Hepatocyte (in vitro differentiated cells): Measurements from ENCODE around the gene RAB11FIP5.

Experiments used
- EZH2 ChIP-seq: fragments of 200-600 bp; sonication (generic); IDR thresholded peaks from 2 replicates; pipeline ENCODE4 v1.6.1; 2016; ENCODE audit warnings: antibody characterized with exemption, mild to moderate bottlenecking, borderline replicate concordance
- TF ChIP-seq, protein P1 (sequence below): fragments of 200-600 bp; sonication (generic); IDR thresholded peaks from 2 replicates; pipeline ENCODE4 v1.5.1; 2016; ENCODE audit warnings: antibody characterized with exemption, mild to moderate bottlenecking; ENCODE audit not compliant: poor library complexity

DNA sequence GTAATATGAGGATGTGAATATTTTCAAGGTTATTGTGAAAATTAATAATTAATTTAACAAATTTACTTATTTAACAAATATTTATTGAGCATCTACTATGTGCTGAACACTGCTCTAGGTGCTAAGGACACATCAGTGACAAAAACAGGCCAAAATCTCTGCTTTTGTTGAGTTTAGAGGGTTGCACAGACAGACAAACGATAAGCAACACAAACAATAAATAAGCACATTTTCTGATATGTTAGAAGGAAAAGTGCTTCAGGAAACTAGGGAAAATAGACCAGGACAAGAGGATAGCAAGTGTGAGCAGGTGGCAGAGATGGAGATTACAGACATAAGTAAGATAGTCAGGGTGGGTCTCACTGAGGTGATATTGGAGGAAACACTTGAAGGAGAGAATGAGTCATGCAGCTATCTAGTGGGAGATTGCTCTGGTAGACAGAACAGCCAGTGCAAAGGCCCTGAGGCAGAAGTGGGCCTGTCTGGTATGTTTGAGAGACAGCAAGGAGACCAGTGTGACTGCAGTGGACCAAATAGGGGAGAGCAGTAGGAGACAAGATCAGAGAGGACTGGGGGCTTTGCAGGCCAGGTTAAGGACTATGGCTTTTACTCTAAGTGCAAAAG lies 79.5 kb downstream of the RAB11FIP5 start:
- TF ChIP-seq, protein P1, sequence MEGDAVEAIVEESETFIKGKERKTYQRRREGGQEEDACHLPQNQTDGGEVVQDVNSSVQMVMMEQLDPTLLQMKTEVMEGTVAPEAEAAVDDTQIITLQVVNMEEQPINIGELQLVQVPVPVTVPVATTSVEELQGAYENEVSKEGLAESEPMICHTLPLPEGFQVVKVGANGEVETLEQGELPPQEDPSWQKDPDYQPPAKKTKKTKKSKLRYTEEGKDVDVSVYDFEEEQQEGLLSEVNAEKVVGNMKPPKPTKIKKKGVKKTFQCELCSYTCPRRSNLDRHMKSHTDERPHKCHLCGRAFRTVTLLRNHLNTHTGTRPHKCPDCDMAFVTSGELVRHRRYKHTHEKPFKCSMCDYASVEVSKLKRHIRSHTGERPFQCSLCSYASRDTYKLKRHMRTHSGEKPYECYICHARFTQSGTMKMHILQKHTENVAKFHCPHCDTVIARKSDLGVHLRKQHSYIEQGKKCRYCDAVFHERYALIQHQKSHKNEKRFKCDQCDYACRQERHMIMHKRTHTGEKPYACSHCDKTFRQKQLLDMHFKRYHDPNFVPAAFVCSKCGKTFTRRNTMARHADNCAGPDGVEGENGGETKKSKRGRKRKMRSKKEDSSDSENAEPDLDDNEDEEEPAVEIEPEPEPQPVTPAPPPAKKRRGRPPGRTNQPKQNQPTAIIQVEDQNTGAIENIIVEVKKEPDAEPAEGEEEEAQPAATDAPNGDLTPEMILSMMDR, result no peak
- TF ChIP-seq EZH2, result no peak
